Dendritic cell treated with granulocyte-macrophage colony-stimulating factor and Interleukin-4, amounts not matched to agents 40 ng/mL and 50 ng/mL, for 4 days (primary cell): ENCODE data around the gene CAPN13.

ENCODE experiments used
- H3K27ac Mint-ChIP-seq: one replicate; pipeline ENCODE4 v1.8.0; 2022; ENCODE audit warnings: mild to moderate bottlenecking, mixed read lengths
- H3K27me3 Mint-ChIP-seq: one replicate; pipeline ENCODE4 v1.8.0; 2022; ENCODE audit warnings: mild to moderate bottlenecking, mixed read lengths
- H3K36me3 Mint-ChIP-seq: one replicate; pipeline ENCODE4 v1.8.0; 2022; ENCODE audit warnings: low read depth, mixed read lengths
- H3K4me1 Mint-ChIP-seq: one replicate; pipeline ENCODE4 v1.8.0; 2022; ENCODE audit warnings: low read depth, mixed read lengths
- H3K4me3 Mint-ChIP-seq: one replicate; pipeline ENCODE4 v1.8.0; 2022; ENCODE audit warnings: mild to moderate bottlenecking, moderate library complexity, mixed read lengths
- H3K9me3 Mint-ChIP-seq: one replicate; pipeline ENCODE4 v1.8.0; 2022; ENCODE audit warnings: mixed read lengths
- intact Hi-C: fragments of 100-400 bp; cut with micrococcal nuclease; formaldehyde crosslinking; loops from one replicate; pipeline ENCODE4 v1.15.0; 2022

The CAPN13 gene

GRCh38 chr2:30677231-30677630 lies 130.0 kb downstream of the CAPN13 start:
- H3K4me1 Mint-ChIP-seq: no peaks in the 10 kb centered on the region
- H3K27ac Mint-ChIP-seq: no peak overlapping the region
- no peaks in the 10 kb centered on the region for H3K36me3 Mint-ChIP-seq
- no peak overlapping the region for H3K4me3 Mint-ChIP-seq
- H3K27me3 Mint-ChIP-seq: peaks cover 4% of the 10 kb centered on the region
- no peaks in the 10 kb centered on the region for H3K9me3 Mint-ChIP-seq
- intact Hi-C loops: no loop called here

GRCh38 chr2:30675758-30676157 lies 131.5 kb downstream of the CAPN13 start:
- peaks cover 4% of the 10 kb centered on the region for H3K27me3 Mint-ChIP-seq
- H3K9me3 Mint-ChIP-seq: peaks cover 5% of the 10 kb centered on the region
- intact Hi-C loops: no loop called here
- no peaks in the 10 kb centered on the region for H3K36me3 Mint-ChIP-seq
- H3K27ac Mint-ChIP-seq: no peak overlapping the region
- H3K4me3 Mint-ChIP-seq: no peak overlapping the region
- no peaks in the 10 kb centered on the region for H3K4me1 Mint-ChIP-seq

- intact Hi-C loops: no loop called here
- Mint-ChIP-seq H3K27ac (no peak overlapping the region), H3K4me1 (no peaks in the 10 kb centered on the region), H3K9me3 (peaks cover 30% of the 10 kb centered on the region), H3K36me3 (no peaks in the 10 kb centered on the region), H3K27me3 (peaks cover 4% of the 10 kb centered on the region), H3K4me3 (no peak overlapping the region)
Measured at GRCh38 chr2:30673127-30673526, 134.1 kb downstream of the CAPN13 start.
